ENCODE measurements around the gene SETD3. TPM values are rescaled to one million over a fixed set of nuclear protein-coding genes. Genes with fewer than 3 reads are reported as not detected.

SETD3 gene
- total and polyA plus RNA-seq, 10 of the 15 experiments (the other 5 are each of a cell fraction or from before 2014, with no cell fraction given) = 11.3 to 44.2 (median 36.5) TPM

- TF ChIP-seq, protein P1, sequence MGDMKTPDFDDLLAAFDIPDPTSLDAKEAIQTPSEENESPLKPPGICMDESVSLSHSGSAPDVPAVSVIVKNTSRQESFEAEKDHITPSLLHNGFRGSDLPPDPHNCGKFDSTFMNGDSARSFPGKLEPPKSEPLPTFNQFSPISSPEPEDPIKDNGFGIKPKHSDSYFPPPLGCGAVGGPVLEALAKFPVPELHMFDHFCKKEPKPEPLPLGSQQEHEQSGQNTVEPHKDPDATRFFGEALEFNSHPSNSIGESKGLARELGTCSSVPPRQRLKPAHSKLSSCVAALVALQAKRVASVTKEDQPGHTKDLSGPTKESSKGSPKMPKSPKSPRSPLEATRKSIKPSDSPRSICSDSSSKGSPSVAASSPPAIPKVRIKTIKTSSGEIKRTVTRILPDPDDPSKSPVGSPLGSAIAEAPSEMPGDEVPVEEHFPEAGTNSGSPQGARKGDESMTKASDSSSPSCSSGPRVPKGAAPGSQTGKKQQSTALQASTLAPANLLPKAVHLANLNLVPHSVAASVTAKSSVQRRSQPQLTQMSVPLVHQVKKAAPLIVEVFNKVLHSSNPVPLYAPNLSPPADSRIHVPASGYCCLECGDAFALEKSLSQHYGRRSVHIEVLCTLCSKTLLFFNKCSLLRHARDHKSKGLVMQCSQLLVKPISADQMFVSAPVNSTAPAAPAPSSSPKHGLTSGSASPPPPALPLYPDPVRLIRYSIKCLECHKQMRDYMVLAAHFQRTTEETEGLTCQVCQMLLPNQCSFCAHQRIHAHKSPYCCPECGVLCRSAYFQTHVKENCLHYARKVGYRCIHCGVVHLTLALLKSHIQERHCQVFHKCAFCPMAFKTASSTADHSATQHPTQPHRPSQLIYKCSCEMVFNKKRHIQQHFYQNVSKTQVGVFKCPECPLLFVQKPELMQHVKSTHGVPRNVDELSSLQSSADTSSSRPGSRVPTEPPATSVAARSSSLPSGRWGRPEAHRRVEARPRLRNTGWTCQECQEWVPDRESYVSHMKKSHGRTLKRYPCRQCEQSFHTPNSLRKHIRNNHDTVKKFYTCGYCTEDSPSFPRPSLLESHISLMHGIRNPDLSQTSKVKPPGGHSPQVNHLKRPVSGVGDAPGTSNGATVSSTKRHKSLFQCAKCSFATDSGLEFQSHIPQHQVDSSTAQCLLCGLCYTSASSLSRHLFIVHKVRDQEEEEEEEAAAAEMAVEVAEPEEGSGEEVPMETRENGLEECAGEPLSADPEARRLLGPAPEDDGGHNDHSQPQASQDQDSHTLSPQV (IDR thresholded peaks at IDR 0.05) = no peak
- no peak for TF ChIP-seq SP1 (IDR thresholded peaks at IDR 0.05; ENCODE audit: low read depth, low read length)
- peak; percentile 86; the same call in 1 of the 2 replicates for TF ChIP-seq LARP7 (IDR thresholded peaks at IDR 0.05)
- TF ChIP-seq, protein P2, sequence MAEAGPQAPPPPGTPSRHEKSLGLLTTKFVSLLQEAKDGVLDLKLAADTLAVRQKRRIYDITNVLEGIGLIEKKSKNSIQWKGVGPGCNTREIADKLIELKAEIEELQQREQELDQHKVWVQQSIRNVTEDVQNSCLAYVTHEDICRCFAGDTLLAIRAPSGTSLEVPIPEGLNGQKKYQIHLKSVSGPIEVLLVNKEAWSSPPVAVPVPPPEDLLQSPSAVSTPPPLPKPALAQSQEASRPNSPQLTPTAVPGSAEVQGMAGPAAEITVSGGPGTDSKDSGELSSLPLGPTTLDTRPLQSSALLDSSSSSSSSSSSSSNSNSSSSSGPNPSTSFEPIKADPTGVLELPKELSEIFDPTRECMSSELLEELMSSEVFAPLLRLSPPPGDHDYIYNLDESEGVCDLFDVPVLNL (IDR thresholded peaks at IDR 0.05; ENCODE audit: low read depth, low read length) = no peak
- TF ChIP-seq ETV6 (conservative IDR thresholded peaks at IDR 0.05 in 1 of 2, IDR thresholded peaks at IDR 0.05 in 1 of 2; ENCODE audit: borderline replicate concordance in 1 of 2, low read depth in 1 of 2) = no peak
- TF ChIP-seq ZNF24 (IDR thresholded peaks at IDR 0.05) = no peak
- TF ChIP-seq STAT3 (IDR thresholded peaks at IDR 0.05; ENCODE audit: low read depth, low read length) = no peak
- TF ChIP-seq BCL11A (IDR thresholded peaks at IDR 0.05; ENCODE audit: low read depth, low read length) = no peak
- TF ChIP-seq JUND (IDR thresholded peaks at IDR 0.05; ENCODE audit: low read depth, low read length) = no peak
- no peak for TF ChIP-seq CBX3 (IDR thresholded peaks at IDR 0.05; ENCODE audit: borderline replicate concordance, low read depth)
- TF ChIP-seq IKZF2 (IDR thresholded peaks at IDR 0.05) = no peak
- no peak for TF ChIP-seq CBFB (IDR thresholded peaks at IDR 0.05; ENCODE audit: low read depth)
- peak; percentile 73; the same call in 1 of the 2 replicates for TF ChIP-seq NKRF (conservative IDR thresholded peaks at IDR 0.05)
- no peak for TF ChIP-seq CBX5 (IDR thresholded peaks at IDR 0.05; ENCODE audit: low read depth)
- TF ChIP-seq HSF1 (IDR thresholded peaks at IDR 0.05; ENCODE audit: low read depth, low read length) = no peak
- no peak for TF ChIP-seq ZNF622 (IDR thresholded peaks at IDR 0.05)
- 0 out of 2 replicates have a peak, but pooled peaks have one; percentile 27 for TF ChIP-seq RELB (IDR thresholded peaks at IDR 0.05; ENCODE audit: low read depth)
- TF ChIP-seq POLR2AphosphoS5 (IDR thresholded peaks at IDR 0.05; ENCODE audit: low read length) = no peak; the same call in 1 of the 2 replicates
- TF ChIP-seq HDGF (IDR thresholded peaks at IDR 0.05) = no peak
Observed at GRCh38 chr14:99479906-99480869, at the start of gene SETD3 (continued).

Data from GM12878 (cell line).